ENCODE measurements around the gene PRKD3.
"Not testable (repeated sequence)": the region's sequence is repeated elsewhere in the genome, so short reads cannot be mapped to it uniquely, and the experiment has no call there.

The PRKD3 gene

DNA sequence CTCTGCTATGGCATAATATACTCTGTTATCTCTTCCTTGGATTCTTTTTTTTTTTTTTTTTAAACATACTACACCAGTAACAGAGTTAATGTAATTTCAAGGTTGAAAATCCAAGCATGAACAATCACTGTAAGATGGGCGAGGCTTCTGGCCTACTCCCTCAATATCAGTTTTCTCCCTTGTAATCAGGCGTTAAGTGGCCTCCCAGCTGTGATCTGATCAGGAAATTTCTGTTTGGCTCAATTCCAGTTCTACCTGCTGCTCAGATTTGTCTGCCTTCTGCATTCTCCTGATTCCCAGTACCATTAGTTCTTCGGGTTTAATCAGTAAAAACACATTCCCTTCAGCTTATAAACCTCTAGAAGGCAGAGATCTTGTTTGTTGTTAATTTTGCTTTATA is 18.6 kb downstream of the PRKD3 start:
- DNase-seq: no peak

DNA sequence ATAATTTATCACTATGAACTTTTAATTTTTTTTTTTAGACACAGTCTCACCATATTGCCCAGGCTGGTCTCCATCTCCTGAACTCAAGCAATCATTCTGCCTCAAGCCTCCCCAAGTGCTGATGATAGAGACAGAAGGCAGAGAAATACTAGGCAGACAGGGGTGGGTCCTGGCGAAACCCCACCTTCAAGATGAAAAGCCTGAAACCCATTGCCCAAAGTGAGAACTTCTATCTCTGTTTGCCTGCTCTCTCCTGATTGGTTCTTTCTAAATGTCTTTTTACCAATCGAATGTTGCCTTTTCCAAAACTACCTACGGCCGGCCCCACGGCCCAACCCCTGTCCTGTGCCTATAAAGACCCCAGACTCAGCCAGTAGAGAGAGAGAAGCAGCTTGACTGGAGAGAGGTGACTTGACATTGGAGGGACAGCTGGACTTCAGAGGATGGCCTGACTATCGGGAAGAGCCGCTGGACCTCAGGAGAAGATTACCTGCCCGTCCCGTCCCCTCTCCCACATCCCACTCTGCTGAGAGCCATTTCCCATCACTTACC is 21.9 kb downstream of the PRKD3 start:
- no peak for DNase-seq

DNA sequence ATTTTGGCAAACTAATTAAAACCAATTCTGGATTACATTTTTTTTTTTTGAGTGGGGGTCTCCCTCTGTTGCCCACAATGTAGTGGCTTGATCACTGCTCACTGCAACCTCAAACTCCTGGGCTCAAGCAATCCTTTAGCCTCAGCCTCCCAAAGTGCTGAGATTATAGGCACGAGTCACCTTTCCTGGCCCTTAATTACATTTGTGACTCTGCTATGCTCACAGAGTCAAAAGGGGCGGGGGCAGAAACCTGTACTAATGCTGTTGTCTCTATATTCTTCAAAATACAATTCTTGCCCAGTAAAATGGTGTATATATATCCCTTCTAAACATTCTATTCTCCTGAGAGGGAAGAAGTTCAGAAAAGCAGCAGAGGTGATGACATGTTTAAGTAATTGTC is 23.2 kb downstream of the PRKD3 start:
- DNase-seq: no peak

DNA sequence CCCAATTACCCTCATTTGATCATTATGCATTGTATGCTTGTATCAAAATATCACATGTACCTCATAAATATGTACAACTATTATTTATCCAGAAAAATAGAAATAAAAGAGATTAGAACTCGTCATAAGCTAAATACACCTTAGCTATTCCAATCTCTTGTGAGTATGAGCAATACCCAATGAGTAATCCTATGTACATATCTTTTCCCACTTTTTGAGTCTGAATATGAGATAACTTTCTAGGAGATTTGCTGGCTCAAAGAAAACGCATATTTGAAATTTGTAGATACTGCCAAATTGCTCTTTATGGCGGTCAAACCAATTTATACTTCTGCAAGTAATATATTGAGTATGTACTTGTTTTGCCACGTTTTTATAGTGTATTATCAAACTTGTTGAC is 24.1 kb downstream of the PRKD3 start:
- no peak for DNase-seq

DNA sequence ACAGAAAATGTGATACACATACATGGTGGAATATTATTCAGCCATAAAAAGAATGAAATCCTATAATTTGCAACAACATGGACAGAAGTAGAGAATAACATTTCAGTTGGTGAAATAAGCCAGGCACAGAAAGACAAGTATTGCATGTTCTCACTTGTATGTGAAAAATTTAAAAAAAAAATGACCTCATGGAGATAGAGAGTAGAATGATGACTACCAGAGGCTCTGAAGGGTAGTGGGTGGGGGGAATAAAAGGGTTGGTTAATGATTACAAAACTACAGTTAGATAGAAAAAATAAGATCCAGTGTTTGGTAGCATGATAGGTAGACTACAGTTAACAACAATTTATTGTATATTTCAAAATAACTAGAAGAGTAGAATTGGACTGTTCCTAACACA is 24.5 kb downstream of the PRKD3 start:
- DNase-seq: no peak

DNA sequence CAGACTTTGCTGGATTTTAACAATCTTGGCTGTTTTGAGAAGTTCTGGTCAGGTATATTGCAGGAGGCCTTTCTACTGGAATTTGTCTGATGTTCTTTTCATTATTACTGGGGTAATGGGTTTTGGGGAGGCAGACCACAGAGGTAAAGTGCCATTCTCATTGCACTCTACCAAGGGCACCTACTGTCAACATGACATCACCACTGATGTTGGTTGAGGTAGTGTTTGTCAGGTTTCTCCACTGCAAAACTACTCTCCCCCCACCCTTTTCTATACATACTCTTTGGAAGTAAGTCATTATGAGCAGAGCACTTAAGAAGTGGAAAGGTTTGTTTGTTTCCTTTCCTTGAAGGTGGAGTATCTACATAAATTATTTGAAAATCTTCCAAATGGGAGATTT is 27.0 kb downstream of the PRKD3 start:
- DNase-seq: no peak

DNA sequence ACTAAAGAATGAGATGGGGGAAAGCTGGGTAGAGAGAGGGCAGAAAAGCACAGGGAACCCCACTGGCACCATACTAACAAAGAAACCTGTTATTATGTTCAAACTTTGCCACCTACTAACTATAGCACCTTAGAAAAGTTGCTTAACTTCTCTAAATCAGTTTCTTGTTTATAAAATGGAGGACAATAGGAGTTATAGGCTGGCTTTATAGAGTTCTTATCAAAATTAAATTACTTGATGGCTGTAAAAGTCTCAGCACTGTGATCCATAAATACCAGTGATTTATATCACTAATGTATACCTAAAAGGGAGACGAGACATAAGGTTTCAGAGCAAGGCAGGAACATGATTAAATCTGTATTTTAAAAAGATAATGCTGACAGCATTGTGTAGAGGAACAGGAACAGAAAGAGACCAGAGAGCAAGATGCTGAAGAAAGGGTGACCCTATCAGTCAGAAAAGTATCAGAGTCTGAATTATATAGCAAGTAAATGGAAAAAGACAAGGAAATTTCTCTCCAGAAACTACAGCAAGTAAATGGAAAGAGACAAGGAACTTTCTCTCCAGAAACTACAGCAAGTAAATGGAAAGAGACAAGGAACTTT is 29.1 kb downstream of the PRKD3 start:
- no peak for DNase-seq

DNA sequence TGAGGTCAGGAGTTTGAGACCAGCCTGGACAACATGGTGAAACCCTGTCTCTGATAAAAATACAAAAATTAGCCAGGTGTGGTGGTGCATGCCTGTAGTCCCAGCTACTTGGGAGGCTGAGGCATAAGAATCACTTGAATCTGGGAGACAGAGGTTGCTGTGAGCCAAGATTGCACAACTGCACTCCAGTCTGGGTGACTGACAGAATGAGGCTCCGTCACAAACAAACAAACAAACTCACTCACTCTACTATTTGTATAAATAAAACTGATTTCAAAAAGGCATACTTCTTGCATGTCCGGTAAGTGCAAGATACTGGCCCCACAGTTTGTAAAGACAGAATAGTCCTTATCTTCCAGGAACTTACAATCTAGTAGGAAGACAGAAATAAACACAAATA is 29.8 kb downstream of the PRKD3 start:
- not testable (repeated sequence) for DNase-seq

DNA sequence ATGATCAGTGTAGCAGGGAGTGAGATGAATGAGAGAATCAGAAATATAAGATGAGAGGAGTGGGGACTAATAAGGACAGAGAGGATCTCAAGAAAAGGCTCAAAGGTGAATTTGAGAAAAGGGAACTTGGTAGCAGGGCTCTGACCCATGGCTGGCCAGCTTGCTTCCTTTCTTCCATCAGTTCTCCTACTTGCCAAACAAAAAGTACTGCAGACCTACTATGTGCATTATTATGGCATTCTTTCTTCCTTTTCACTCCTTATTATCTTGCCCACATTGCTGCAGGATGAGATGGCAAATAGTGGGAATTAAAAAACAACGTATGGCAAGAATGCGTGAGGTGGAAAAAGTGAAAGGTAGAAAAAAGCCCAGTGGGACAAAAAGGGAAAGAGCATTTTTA is 33.0 kb downstream of the PRKD3 start:
- DNase-seq: no peak

DNA sequence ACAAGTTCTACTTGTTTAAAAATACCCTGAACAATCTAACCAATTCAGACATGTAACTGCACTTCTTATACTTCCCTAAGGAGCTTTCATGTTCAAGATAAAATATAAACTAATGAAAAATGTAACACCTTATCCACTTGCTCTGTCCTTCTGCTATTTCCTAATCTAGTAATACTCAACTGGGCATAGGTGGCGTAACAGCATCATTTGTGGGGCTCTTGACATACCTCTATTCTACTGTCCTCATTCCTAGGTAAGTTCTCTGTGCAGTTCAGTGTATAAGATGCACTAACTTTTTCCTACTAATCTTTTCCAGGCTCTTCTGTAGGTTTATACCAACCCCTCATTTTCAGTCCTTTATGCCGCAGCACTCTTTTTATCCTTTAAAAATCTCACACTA is 36.7 kb downstream of the PRKD3 start:
- DNase-seq: no peak

DNA sequence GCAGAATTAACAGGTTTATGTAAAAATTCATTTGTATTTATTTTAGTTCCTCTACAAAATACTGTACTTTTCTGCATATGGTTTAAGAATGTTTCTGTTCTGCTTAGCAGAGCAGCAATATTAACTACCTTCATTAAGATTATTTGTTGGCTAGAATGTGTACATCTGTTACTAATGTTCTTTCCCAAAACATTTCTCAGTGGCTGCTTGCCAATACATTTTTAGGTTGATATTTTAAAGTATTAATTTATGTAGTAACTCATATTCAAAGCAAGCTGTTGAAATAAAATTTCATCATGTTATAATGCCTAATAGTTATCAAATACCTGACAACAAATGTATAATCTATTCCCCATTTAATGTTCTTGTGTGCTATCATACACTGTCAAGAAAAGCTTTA is 40.3 kb downstream of the PRKD3 start:
- no peak for DNase-seq

DNA sequence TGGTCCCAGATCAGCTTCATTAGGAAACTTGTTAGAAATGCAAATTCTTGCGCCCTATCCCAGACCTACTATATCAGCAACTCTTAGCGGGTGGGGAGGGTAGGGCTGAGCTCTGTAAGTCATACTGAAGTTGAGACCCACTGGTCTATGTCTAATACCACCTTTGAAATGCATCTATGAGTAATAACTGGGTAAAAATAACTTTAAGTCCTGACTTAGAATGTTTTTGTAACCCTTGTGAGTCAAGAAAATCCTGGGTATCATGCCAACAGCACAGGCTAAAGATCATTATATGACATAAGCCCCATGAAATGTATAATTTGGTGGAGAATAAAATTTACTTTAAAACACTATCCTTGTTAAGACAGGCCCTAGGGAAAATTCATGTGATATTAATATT is 41.4 kb downstream of the PRKD3 start:
- no peak for DNase-seq

DNA sequence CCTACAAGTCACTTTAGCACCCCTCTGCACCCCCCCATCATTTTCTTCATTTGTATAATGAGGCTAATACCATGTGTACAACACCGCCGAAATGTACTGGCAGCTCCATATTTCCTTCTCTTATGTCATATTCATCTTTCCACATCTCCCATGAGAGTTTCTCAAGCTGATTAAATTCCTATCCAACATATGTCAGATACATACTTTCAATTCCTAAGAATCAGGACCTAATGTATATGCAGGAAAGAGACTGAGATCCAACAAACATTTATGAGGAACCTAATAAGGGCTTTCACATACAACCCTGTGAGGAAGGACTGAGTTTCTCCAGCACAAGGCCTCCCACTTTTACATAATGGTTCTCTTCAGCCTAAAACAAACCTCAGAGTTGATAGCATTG is 41.9 kb downstream of the PRKD3 start:
- DNase-seq: no peak

DNA sequence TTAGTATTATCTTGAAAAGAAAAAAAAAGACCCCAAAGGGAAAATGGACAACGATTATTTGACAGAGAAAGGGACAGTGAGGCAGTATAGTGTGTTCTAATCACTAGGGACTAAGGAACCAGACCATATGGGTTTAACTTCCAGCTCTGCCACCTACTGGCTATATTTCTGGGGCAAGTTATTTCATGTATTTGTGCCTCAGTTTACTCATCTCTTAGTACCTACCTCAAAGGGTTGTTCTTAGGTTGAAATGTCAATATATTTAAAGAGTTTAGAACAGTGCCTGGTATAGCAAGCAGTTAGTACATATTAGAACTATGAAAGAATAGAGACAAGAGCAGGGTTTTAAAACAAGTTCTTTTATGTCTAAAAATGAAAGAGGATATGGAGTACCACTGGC is 42.7 kb downstream of the PRKD3 start:
- no peak for DNase-seq

DNA sequence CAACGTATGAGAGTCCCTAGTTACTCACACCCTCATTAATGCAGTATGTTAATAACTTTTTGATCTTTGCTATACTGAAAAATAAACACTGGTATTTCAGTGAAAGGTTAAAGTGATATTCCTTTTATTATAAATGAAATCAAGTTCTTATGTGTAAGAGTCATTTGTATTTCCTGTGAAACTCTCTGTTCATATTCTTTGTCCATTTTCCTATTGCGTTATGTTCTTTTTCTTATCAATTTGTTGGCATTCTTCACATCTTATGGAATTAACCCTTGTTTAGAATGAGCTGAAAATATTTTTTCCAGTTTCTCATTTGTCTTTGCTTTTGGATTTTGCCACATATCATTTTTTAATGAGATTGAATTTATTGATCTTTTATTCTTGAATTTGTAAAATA is 48.3 kb downstream of the PRKD3 start:
- no peak for DNase-seq

Measured in MV-4-11 (cell line).